ENCODE results near the gene ATP2C1. TPM values are rescaled to one million over a fixed set of nuclear protein-coding genes. Genes with fewer than 3 reads are reported as not detected.

Gene ATP2C1
- total RNA-seq, 1 experiment from 2014 or later, result 34.0 TPM

DNA sequence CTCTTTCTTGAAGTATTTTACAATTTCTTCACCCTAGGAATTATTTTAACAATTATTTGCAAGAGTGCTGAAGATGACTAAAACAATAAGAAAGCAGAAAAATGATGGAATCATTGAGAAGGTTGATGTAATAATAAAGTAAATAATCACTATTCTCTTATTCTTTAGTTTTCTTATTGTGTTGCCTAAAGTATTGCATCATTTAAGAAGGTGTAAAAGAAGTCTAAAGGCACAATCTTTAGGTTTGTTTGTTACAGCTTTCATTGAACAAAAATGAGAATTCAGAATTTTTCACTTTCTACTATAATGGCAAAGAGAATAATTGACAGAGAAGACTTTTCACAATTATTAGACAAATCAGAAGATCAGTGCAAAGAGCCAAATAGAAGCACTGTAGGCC, 67.6 kb downstream of the ATP2C1 start:
- Histone ChIP-seq H3K36me3 (ENCODE audit: low read depth, low read length) (peaks cover 20% of the 10 kb centered on the region), H3K9me2 (replicated peaks; ENCODE audit: low read length) (no peaks in the 10 kb centered on the region), H4K20me1 (ENCODE audit: low read length) (no peaks in the 10 kb centered on the region), H3F3A (ENCODE audit: low read length, unreplicated experiment) (no peaks in the 10 kb centered on the region), H3K9ac (ENCODE audit: low read length) (no peak overlapping the region), H3K4me1 (ENCODE audit: insufficient read depth, low read length) (peaks cover 28% of the 10 kb centered on the region), H3K27ac (ENCODE audit: low read length) (no peak overlapping the region), H3K4me2 (ENCODE audit: low read length) (no peak overlapping the region), H3K79me2 (ENCODE audit: low read length) (no peaks in the 10 kb centered on the region), H2AFZ (ENCODE audit: low read length) (no peak overlapping the region), H3K27me3 (ENCODE audit: low read length) (no peaks in the 10 kb centered on the region), H3K9me3 (ENCODE audit: low read length) (no peaks in the 10 kb centered on the region), H3K4me3 (ENCODE audit: low read length) (no peak overlapping the region)
- BruUV-seq (replicated peaks), result no TSS peak
- TF ChIP-seq EZH2 (IDR thresholded peaks at IDR 0.05; ENCODE audit: low read length, unreplicated experiment) (no peak), CTCF (conservative IDR thresholded peaks at IDR 0.05; ENCODE audit: low read depth, low read length) (no peak), EZH2phosphoT487 (IDR thresholded peaks at IDR 0.05; ENCODE audit: borderline replicate concordance, low read length) (no peak)
- no peak for DNase-seq
- no peak for ATAC-seq
- ChIA-PET POLR2A (ENCODE audit: unreplicated experiment) (no interaction called here), CTCF (no interaction called here)
- intact Hi-C loops (cut with micrococcal nuclease), result loop anchor here (5.0 kb wide), 1 partner anchor 66 kb away; the partner anchor contains the start of genes ASTE1 and NEK11

GRCh38 chr3:130963444-130963843, 69.6 kb downstream of the ATP2C1 start:
- H3F3A ChIP-seq (ENCODE audit: low read length, unreplicated experiment), result no peaks in the 10 kb centered on the region
- H3K9ac ChIP-seq (ENCODE audit: low read length), result peak overlapping the region; percentile 77
- H3K4me3 ChIP-seq (ENCODE audit: low read length), result peak overlapping the region; percentile 33; the same call in 1 of the 2 replicates
- no peak for TF ChIP-seq EZH2phosphoT487 (IDR thresholded peaks at IDR 0.05; ENCODE audit: borderline replicate concordance, low read length)
- TF ChIP-seq CTCF (conservative IDR thresholded peaks at IDR 0.05; ENCODE audit: low read depth, low read length), result no peak
- no peak for TF ChIP-seq EZH2 (IDR thresholded peaks at IDR 0.05; ENCODE audit: low read length, unreplicated experiment)
- no peaks in the 10 kb centered on the region for H3K27me3 ChIP-seq (ENCODE audit: low read length)
- peaks cover 20% of the 10 kb centered on the region for H3K36me3 ChIP-seq (ENCODE audit: low read depth, low read length)
- TSS peak; percentile 86 for BruUV-seq (replicated peaks)
- ChIA-PET POLR2A (ENCODE audit: unreplicated experiment) (no interaction called here), CTCF (no interaction called here)
- H3K9me2 ChIP-seq (replicated peaks; ENCODE audit: low read length), result no peaks in the 10 kb centered on the region
- peaks cover 22% of the 10 kb centered on the region for H3K4me1 ChIP-seq (ENCODE audit: insufficient read depth, low read length)
- intact Hi-C loops (cut with micrococcal nuclease), result loop anchor here (5.0 kb wide), 1 partner anchor 64 kb away; the partner anchor contains the start of genes ASTE1 and NEK11
- no peaks in the 10 kb centered on the region for H4K20me1 ChIP-seq (ENCODE audit: low read length)
- no peaks in the 10 kb centered on the region for H3K9me3 ChIP-seq (ENCODE audit: low read length)
- ATAC-seq, result peak; percentile 51
- peak; percentile 50 for DNase-seq
- H3K27ac ChIP-seq (ENCODE audit: low read length), result peak overlapping the region; percentile 98
- no peak overlapping the region for H2AFZ ChIP-seq (ENCODE audit: low read length)
- H3K4me2 ChIP-seq (ENCODE audit: low read length), result peak overlapping the region; percentile 72
- H3K79me2 ChIP-seq (ENCODE audit: low read length), result no peaks in the 10 kb centered on the region

- peaks cover 20% of the 10 kb centered on the region for H3K36me3 ChIP-seq (ENCODE audit: low read depth, low read length)
- ChIA-PET POLR2A (ENCODE audit: unreplicated experiment) (no interaction called here), CTCF (no interaction called here)
- peak overlapping the region; percentile 98 for H3K27ac ChIP-seq (ENCODE audit: low read length)
- H3K79me2 ChIP-seq (ENCODE audit: low read length), result no peaks in the 10 kb centered on the region
- H3K9me2 ChIP-seq (replicated peaks; ENCODE audit: low read length), result no peaks in the 10 kb centered on the region
- TSS peak; percentile 32 for BruUV-seq (replicated peaks)
- H3K27me3 ChIP-seq (ENCODE audit: low read length), result no peaks in the 10 kb centered on the region
- H3K9me3 ChIP-seq (ENCODE audit: low read length), result no peaks in the 10 kb centered on the region
- DNase-seq (peak; percentile 93), ATAC-seq (peak; percentile 98)
- peak overlapping the region; percentile 33; the same call in 1 of the 2 replicates for H3K4me3 ChIP-seq (ENCODE audit: low read length)
- no peaks in the 10 kb centered on the region for H4K20me1 ChIP-seq (ENCODE audit: low read length)
- TF ChIP-seq EZH2 (IDR thresholded peaks at IDR 0.05; ENCODE audit: low read length, unreplicated experiment), result no peak
- TF ChIP-seq EZH2phosphoT487 (IDR thresholded peaks at IDR 0.05; ENCODE audit: borderline replicate concordance, low read length), result no peak
- no peak for TF ChIP-seq CTCF (conservative IDR thresholded peaks at IDR 0.05; ENCODE audit: low read depth, low read length)
- H3F3A ChIP-seq (ENCODE audit: low read length, unreplicated experiment), result no peaks in the 10 kb centered on the region
- H3K4me2 ChIP-seq (ENCODE audit: low read length), result peak overlapping the region; percentile 72
- intact Hi-C loops (cut with micrococcal nuclease), result loop anchor here (1.0 to 5.0 kb wide), 3 partner anchors 8 to 63 kb away; partner anchors contain the start of genes ASTE1 and NEK11
- no peak overlapping the region for H2AFZ ChIP-seq (ENCODE audit: low read length)
- H3K4me1 ChIP-seq (ENCODE audit: insufficient read depth, low read length), result peaks cover 22% of the 10 kb centered on the region
- peak overlapping the region; percentile 77 for H3K9ac ChIP-seq (ENCODE audit: low read length)
Measured at GRCh38 chr3:130963878-130964277, 70.0 kb downstream of the ATP2C1 start.

Measured in PC-3 (cell line).